Activated CD8-positive, alpha-beta memory T cell treated with anti-CD3 and anti-CD28 coated beads for 4 hours (primary cell): ENCODE measurements around the gene EEF1B2.
"Not testable (repeated sequence)": the region's sequence is repeated elsewhere in the genome, so short reads cannot be mapped to it uniquely, and the experiment has no call there.

Experiments used
- DNase-seq, 2 donors: peaks; one replicate each; pipeline ENCODE4 v3.0.0-alpha.2; 2020; ENCODE audit warnings: low read depth in 2 of 2

The EEF1B2 gene

DNA sequence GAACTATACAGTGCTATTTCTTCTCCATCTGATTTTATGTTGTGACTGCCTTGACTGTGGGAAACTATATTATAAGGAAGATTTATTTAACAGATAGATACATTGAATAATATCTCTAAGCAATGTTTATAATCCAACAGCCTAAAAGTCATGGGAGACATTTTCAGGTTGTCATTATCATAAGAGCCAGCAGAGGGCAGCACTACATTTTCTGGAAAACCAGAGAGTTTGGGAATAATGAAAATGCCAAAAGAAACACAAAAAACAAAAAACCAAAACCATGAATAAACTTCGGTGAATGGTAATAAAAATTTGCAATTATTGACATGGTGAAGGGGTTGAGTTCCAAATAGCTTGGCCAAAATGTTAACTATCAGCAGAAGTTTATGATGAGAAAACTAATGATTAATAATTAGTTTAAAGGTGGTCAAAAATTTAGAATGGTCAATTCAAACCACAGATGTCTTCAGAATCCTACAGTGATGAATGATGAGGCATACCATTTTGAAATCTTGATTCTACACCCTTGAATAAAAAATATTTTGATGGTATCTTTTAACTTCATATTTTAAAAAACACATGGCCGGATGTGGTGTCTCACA, 4.7 kb downstream of the EEF1B2 start:
- no peak for DNase-seq

DNA sequence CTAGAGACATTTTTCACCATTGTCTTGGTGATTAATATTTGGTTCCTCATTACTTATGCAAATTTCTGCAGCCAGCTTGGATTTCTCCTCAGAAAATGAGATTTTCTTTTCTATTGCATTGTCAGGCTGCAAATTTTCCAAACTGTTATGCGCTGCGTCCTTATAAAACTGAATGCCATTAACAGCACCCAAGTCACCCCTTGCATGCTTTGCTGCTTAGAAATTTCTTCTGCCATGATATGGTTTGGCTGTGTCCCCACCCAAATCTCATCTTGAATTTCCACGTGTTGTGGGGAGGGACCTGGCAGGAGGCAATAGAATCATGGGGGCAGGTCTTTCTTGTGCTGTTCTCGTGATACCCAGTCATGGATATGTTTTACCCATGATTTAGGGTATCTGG, 8.5 kb downstream of the EEF1B2 start:
- DNase-seq, result not testable (repeated sequence)

DNA sequence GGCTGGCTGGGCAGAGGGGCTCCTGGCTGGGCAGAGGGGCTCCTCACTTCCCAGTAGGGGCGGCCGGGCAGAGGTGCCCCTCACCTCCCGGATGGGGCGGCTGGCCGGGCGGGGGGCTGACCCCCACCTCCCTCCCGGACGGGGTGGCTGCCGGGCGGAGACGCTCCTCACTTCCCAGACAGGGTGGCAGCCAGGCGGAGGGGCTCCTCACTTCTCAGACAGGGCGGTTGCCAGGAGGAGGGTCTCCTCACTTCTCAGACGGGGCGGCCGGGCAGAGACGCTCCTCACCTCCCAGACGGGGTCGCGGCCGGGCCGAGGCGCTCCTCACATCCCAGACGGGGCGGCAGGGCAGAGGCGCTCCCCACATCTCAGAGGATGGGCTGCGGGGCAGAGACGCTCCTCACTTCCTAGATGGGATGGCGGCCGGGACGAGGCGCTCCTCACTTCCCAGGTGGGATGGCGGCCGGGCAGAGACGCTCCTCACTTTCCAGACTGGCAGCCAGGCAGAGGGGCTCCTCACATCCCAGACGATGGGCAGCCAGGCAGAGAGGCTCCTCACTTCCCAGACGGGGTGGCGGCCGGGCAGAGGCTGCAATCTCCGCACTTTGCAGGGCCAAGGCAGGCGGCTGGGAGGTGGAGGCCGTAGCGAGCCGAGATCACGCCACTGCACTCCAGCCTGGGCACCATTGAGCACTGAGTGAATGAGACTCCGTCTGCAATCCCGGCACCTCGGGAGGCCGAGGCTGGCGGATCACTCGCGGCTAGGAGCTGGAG, 12.1 kb downstream of the EEF1B2 start:
- DNase-seq, result not testable (repeated sequence)

DNA sequence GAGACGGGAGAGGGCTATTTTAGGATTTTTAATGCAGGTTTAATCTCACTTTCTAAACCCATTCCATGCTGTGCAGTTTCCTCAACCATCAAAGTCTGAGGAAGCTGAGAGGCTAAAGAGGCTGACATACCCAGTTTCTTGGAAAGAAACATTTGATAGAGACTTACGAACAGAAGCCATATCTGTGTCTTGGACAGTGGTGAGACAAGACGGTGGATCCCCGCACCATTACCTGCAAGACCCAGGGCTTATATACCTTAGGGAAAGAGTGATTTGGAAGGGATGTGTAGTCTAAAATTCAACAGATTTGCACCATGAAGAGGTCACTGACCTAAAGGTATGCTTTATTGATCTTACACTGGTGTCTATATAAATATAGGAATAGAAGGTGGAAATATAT, 13.5 kb downstream of the EEF1B2 start:
- no peak for DNase-seq

DNA sequence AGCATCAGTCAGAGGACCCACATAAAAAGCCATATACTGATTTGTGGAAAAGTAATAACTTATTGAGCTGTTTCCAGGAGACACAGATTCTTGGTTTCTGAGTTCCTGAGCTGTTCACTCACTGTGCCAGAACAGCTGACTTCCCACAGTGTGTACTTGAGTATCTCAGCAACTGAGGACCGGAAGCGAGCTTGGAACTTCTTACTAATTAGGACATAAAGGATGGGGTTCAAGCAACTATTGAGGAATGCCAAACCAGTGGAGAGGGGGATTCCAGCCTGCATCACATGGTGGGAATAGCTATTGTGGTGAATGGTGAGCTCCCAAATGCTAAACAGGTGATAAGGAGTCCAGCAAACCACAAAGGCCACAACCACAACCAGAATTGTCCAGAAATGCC, 16.4 kb downstream of the EEF1B2 start:
- no peak for DNase-seq

DNA sequence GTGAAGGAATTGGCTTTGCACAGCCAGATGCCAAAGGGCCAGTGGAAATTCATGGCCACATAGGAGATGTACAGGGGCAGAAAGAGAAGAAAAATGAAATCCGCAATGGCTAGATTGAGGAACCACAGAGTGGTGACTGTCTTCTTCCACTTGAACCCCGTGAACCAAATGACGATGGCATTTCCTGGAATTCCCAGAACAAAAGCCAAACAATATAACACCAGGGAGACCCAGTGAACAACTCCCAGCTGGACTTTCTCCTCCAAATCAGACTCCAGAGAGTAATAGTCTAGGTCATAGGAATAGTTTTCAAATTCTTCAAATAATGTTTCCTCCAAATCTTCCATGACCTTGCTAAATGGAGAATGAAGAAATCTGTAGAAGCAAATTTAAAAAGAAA, 17.2 kb downstream of the EEF1B2 start:
- no peak for DNase-seq

DNA sequence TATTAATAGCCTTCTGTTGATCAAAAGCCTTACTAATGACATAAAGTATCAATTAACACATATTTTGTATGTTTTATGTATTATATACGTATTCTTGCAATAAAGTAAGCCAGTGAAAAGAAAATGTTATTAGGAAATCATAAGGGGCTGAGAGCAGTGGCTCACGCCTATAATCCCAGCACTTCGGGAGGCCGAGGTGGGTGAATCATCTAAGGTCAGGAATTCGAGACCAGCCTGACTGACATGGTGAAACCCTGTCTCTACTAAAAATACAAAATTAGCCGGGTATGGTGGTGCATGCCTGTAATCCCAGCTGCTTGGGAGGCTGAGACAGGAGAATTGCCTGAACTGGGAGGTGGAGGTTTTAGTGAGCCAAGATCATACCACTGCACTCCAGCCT, 21.8 kb downstream of the EEF1B2 start:
- not testable (repeated sequence) for DNase-seq

DNA sequence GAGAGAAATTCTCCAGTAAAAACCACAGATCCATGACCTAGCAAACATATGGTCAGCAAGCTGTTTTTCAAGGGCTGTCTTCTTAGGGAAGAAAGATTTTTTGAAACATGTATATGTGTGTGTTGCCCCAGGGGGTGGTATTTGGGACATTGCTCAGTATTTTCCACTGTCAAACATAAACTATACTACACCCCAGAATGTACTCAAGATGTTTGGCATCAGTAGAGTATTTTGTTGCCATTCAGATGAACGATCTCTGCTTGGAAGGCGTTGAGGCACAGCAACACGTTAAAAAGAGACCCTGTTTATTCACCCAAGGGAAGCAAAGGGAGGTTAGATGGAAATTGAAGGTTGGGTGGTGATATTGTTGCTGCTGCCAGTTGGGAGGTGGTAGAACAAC, 30.0 kb downstream of the EEF1B2 start:
- DNase-seq, result no peak

DNA sequence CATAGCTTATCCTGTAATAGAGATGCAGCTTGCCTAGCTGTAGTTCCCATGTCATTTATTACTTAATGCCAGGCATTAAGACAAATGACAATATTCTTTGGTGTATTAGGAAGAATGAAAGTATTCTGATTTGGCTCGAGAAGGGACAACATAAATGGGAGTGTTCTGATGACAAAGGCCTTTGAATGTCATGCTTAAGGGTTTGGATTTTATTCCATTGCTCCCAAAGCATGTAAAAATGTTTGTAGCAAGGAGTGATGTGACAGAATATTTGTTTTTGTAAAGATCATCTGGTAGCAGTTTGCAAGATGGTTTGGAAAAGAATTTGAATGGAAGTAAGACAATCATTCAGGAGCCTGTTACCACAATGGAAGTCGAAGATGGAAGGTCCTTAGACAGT, 30.4 kb downstream of the EEF1B2 start:
- DNase-seq, result no peak

DNA sequence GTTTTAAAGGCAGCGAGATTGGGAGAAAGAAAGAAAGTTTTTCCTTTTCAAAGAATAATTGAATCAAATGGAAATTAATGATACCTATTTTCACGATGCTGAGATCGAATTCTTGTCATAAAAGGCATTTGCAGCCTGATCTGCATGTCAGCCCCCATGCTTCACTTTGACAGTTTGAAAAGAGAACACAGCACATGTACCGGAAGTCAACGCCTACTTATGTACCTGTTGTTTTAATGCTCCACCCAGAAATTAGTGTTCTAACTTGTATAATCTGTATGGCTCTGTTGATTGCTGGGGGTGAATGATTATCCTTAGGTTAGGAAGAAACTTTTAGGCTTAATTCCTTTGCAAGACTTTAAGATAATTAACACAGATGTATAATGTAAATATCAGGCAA, 31.0 kb downstream of the EEF1B2 start:
- DNase-seq, result no peak

DNA sequence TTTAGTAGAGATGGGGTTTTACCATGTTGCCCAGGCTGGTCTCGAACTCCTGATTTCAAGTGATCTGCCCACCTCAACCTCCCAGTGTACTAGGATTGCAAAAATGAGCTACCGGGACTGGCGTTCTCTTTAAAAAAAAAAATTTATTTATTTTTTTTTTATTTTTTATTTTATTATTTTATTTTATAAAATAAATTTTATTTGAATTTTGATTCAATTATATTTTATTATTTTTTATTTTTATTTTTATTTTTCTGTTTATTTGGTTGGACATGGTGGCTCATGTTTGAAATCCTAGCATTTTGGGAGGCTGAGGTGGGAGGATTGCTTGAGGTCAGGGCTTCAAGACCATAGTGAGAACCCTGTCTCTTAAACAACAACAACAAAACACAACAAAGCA, 32.5 kb downstream of the EEF1B2 start:
- DNase-seq, result no peak

DNA sequence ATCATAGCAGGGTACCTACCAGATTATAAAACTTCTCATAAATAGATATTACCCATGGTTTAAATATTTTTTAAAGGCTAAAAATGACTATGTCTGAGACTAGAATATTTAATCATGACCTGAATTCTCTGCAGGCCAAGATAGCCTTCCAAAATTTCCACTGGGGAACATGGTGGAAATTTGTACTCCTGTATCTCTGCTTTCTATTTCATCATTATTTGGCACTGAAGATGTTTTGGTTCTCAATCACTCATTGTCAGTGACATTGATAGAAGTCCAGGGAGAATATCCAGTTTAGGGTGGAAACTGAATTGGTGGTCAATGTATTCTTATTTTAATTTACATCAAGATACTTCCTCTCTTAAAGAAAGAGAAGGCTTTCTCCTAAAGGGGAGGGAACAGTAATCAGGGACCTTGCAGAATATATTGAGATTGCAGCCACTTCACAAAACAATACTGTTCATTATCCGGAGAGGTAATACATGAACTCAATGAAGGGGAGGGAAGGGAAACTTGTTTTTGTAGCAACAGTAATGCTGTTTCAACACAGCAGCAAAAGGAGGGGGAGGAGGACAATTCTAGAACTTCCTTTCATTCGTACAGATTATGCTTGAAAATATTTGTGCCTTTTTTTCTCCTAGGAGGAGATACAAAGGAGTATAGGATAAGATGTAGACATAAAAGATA, 34.1 kb downstream of the EEF1B2 start:
- no peak for DNase-seq

DNA sequence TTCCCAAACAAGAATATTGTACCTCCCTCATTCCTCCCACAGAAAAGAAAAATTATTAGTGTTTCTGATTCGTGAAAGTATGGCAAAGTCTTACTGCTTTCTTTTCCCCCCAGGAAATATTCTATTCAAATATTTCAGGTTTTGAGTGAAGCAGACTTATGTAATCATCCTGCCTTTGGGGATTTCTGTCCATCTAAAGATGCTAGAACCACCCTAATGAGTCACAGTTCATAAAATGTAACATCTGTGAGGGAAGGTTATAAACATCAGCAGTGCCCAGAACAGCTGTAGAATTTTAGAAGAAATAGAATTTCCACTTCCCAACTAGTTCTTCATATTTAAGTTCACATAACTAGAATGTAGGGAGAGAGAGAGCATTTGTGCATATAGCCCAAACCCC, 39.0 kb downstream of the EEF1B2 start:
- DNase-seq, result no peak

DNA sequence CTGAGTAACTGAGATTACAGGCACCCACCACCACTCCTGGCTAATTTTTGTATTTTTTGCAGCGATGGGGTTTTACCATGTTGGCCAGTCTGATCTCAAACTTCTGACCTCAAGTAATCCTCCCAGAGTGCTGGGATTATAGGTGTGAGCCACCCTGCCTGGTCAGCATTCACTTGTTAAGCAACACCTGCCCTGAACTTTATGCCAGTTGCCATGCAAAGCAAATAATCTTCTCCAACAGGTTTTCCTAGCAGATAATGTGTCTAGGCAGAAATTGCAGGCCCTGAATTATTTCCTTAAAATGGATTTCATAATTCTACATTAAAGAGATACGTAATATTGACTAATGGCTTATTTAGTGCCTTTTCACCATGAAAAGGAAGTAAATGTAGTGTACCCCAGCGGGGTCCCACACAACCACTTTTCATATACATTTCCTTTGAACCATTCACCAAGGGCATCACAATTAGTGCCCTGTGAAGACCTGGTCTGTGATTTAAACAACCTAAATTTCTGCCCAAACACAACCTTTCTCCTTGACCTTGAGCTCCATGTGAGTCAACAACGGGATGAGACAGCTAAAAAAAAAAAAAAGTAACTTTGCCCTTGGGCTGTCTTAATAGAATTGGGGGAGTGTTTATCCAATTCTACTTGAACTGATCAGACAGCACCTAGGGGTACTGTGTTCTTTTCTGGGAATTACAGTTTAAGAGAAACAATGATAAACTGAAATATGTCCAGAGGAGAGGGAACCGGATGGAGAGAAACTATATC, 41.6 kb downstream of the EEF1B2 start:
- no peak for DNase-seq

DNA sequence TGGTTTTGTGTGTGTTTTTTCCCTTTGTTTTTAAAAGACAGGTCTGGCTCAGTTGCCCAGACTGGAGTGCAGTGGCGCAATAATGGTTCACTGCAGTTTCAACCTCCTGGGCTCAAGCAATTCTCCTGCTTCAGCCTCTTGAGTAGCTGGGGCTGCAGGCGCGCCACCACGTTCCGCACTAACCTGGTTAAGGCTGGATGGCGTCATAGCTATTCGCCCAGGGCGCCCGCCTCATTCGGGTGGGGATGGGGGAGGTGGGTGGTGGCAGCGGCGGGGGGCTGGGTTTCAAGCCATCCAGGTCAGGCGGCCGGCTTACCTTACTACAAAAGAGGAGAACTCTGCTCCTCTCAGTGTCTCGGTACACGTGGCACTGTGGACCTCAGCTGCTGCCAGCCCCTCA, 42.8 kb downstream of the EEF1B2 start:
- no peak for DNase-seq

DNA sequence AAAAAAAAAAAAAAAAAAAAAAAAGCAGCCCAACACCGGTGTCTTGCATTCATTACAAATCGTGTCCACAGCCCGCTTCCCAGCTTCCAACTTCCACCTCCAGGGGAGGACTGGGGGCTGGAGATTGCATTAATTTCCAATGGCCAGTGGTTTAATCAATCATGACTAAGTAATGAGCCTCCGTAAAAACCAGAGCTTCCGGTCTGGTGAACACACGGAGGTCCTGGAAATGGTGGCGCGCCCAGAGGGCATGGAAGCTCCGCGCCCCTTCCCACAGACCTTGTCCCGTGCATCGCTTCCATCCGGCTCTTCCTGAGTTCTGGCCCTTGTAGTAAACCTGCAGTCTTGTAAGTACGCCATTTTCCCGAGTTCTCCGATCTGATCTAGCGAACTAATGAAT, 43.6 kb downstream of the EEF1B2 start:
- no peak for DNase-seq

DNA sequence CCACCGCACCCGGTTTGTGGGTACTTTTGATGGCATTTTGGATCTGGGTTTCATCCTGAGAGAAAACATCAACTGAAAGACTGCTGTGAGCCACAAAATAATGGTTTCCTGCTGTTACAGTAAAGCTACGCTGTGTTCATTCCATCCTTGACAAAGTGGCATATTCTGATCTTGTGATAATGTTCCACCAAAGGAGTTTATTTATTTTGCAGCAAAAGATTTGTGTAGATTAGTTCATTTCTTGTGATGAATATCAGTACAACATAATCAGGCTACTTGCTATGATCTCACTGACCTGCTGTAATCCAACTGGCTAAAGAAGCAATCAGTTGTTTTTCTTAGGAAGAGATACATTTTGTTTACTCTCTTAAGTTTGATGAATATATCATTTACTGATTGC, 45.0 kb downstream of the EEF1B2 start:
- DNase-seq, result no peak

DNA sequence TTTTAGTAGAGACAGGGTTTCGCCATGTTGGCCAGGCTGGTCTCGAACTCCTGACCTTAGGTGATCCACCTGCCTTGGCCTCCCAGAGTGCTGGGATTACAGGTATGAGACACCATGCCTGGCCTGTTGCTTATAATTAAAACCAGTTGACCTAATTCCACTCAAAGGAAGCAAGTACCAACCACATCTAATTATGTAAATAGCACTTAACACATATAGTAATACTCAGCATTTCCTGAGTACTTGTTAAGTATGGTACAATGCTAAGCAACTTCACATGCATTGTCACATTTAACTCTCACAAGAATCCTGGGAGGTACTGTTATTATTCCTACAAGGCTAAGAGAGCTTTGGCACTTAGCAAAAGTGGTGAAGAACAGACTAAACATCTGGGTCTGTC, 47.6 kb downstream of the EEF1B2 start:
- not testable (repeated sequence) for DNase-seq

DNA sequence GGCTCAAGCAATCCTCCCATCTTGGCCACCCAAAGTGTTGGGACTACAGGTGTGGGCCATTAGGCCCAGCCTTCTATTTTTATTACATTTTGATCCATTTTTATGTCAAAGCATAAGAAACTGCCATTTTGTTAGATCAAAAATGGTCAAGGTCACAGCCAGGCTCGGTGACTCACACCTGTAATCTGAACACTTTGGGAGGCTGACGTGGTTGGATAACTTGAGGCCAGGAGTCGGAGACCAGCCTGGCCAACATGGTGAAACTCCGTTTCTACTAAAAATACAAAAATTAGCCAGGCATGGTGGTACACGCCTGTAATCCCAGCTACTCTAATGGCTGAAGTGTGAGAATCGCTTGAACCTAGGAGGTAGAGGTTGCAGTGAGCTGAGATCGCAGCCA, 49.2 kb downstream of the EEF1B2 start:
- no peak for DNase-seq

DNA sequence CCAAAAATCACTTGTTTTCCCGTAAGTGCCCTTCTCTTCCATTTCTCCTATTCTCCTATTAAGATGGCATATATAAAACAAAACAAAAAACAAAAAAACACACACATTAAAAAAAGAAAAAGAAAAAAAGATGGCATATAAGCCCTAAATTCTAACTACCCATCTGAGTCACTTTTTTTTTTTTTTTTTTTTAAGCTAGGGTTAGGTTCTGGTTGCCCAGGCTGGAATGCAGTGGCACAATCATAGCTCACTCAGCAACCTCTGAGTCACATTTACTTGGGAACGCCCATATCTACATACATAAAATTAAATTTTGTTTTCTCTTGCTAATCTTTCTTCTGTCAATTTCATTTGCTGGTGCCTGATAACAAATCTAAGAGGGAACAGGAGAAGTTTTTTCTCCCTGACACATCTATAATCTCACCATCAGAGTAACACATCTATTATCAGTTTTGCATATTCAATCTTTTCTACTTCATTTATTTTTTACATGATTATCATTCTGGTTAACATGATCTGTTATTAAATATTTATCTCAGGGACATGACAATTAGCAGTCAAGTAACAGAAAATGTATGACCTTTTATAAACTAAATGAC, 52.1 kb downstream of the EEF1B2 start:
- DNase-seq, result no peak
